K562 (cell line): ENCODE data around the gene ERMARD. TPM values are rescaled to one million over a fixed set of nuclear protein-coding genes. Genes with fewer than 3 reads are reported as not detected.

Source experiments
- BHLHE40 ChIP-seq: IDR thresholded peaks from 2 replicates; pipeline ENCODE4 v1.6.1; 2011; ENCODE audit warnings: low read length, improper control_type of control experiment
- C11orf30 ChIP-seq: fragments of 450-650 bp; IDR thresholded peaks from 2 replicates; pipeline ENCODE4 v1.6.1; 2016; ENCODE audit warnings: low read depth, mild to moderate bottlenecking
- DDX20 ChIP-seq: fragments of 450-650 bp; IDR thresholded peaks from 2 replicates; pipeline ENCODE4 v1.6.1; 2016; ENCODE audit warnings: missing genetic modification characterization, low read depth, mild to moderate bottlenecking, missing compliant biosample characterization, moderate library complexity
- FOXK2 ChIP-seq, 2 experiments: fragments of 450-650 bp; IDR thresholded peaks in 1 of 2; conservative IDR thresholded peaks in 1 of 2; 2 replicates each; pipeline ENCODE4 v1.6.1; 2016; ENCODE audit warnings: low read depth in 2 of 2, mild to moderate bottlenecking in 1 of 2
- FOXO4 ChIP-seq: fragments of 450-650 bp; formaldehyde crosslinking; IDR thresholded peaks from 2 replicates; pipeline ENCODE4 v1.4.0; 2020; ENCODE audit warnings: mild to moderate bottlenecking, moderate library complexity
- HNRNPLL ChIP-seq: fragments of 200-400 bp; formaldehyde crosslinking; IDR thresholded peaks from 2 replicates; pipeline ENCODE4 v1.6.1; 2017; ENCODE audit warnings: low read length, low read depth, mild to moderate bottlenecking; ENCODE audit not compliant: poor library complexity, severe bottlenecking
- IRF9 ChIP-seq: fragments of 450-650 bp; IDR thresholded peaks from 2 replicates; pipeline ENCODE4 v1.6.1; 2016; ENCODE audit warnings: missing biosample characterization, missing genetic modification characterization
- MNT ChIP-seq, 2 experiments: fragments of 450-650 bp; conservative IDR thresholded peaks; 2 replicates each; pipeline ENCODE4 v1.6.1; 2017; ENCODE audit warnings: mild to moderate bottlenecking in 2 of 2, moderate library complexity in 2 of 2
- NCOA6 ChIP-seq: fragments of 450-650 bp; IDR thresholded peaks from 2 replicates; pipeline ENCODE4 v1.6.1; 2017; ENCODE audit warnings: mild to moderate bottlenecking
- PHF20 ChIP-seq: fragments of 450-650 bp; IDR thresholded peaks from 2 replicates; pipeline ENCODE4 v1.6.1; 2018; ENCODE audit not compliant: partially characterized antibody
- PREB ChIP-seq: sonication (generic); formaldehyde crosslinking; IDR thresholded peaks from 2 replicates; pipeline ENCODE4 v1.8.1; 2023; ENCODE audit warnings: mild to moderate bottlenecking, missing genetic modification reagents
- RBM14 ChIP-seq: fragments of 200-400 bp; formaldehyde crosslinking; IDR thresholded peaks from 2 replicates; pipeline ENCODE4 v1.6.1; 2018; ENCODE audit warnings: low read depth, mild to moderate bottlenecking, low read length, moderate library complexity, borderline replicate concordance; ENCODE audit not compliant: insufficient read depth
- RBM22 ChIP-seq: fragments of 200-400 bp; formaldehyde crosslinking; IDR thresholded peaks from 2 replicates; pipeline ENCODE4 v1.6.1; 2018; ENCODE audit warnings: low read length, low read depth; ENCODE audit not compliant: poor library complexity, severe bottlenecking
- SMARCA4 ChIP-seq: fragments of 450-650 bp; IDR thresholded peaks from 2 replicates; pipeline ENCODE4 v1.6.1; 2016
- TAF15 ChIP-seq: fragments of 200-400 bp; formaldehyde crosslinking; IDR thresholded peaks from 2 replicates; pipeline ENCODE4 v1.6.1; 2017; ENCODE audit warnings: mild to moderate bottlenecking, low read depth, low read length, moderate library complexity
- ZEB2 ChIP-seq: fragments of 450-650 bp; IDR thresholded peaks from 2 replicates; pipeline ENCODE4 v1.6.1; 2016
- ZNF3 ChIP-seq: fragments of 250-450 bp; sonication (Bioruptor Pico); IDR thresholded peaks from 2 replicates; pipeline ENCODE4 v1.5.0; 2021; ENCODE audit warnings: mild to moderate bottlenecking, moderate library complexity
- ZNF395 ChIP-seq: fragments of 200-800 bp; sonication (Bioruptor generic); IDR thresholded peaks from 2 replicates; pipeline ENCODE4 v1.6.1; 2017; ENCODE audit warnings: missing genetic modification characterization, missing compliant biosample characterization
- ZNF583 ChIP-seq: fragments of 250-450 bp; sonication (Bioruptor Pico); IDR thresholded peaks from 2 replicates; pipeline ENCODE4 v1.4.0; 2020
- polyA plus RNA-seq, 8 experiments: library from polyadenylated mRNA; depleted of rRNA in 4 of 8; stranded (reverse) in 5 of 8; unstranded in 3 of 8; fragments of >200 nt; fragmentation: Nextera tagmentation in 2 of 8; fragmentation: Illumina TruSeq in 1 of 8; extraction: Ambion mirVana in 2 of 8; extraction: Trizol in 1 of 8; gene quantifications; 2 replicates each; pipeline versions ENCODE4 v1.2.1 to v1.2.3, GENCODE V29; 2011 to 2014; ENCODE audit warnings: inconsistent platforms in 1 of 8, missing spikeins in 1 of 8
- total RNA-seq, 7 experiments: library from RNA; depleted of rRNA in 6 of 7; stranded (reverse); fragments of >200 nt in 6 of 7; fragmentation: Illumina TruSeq in 2 of 7; extraction: Trizol in 2 of 7; gene quantifications; 2 replicates each; pipeline versions ENCODE4 v1.2.1 to v1.2.3, GENCODE V29; 2011 to 2021; ENCODE audit warnings: low replicate concordance in 1 of 7

ERMARD gene
- total and polyA plus RNA-seq, 9 of the 15 experiments (the other 6 are each of a cell fraction or from before 2014, with no cell fraction given) = 14.5 to 68.6 (median 27.7) TPM

- 0 out of 2 replicates have a peak, but pooled peaks have one; percentile 41 for TF ChIP-seq ZNF395
- peak; percentile 85 for TF ChIP-seq C11orf30
- TF ChIP-seq ZEB2 = no peak
- no peak for TF ChIP-seq ZNF3 (CRISPR knock-in tag)
- no peak; the same call in 1 of the 2 replicates for TF ChIP-seq SMARCA4
- TF ChIP-seq TAF15 = no peak
- peak; percentile 85 for TF ChIP-seq NCOA6
- peak; percentile 60; the same call in 1 of the 2 replicates for TF ChIP-seq ZNF583
- peak; percentile 92 to 96 for TF ChIP-seq MNT (conservative IDR thresholded peaks at IDR 0.05)
- TF ChIP-seq FOXO4 (CRISPR knock-in tag) = no peak
- TF ChIP-seq DDX20 = no peak
- peak; percentile 85 for TF ChIP-seq PHF20
- peak; percentile 82; the same call in 1 of the 2 replicates for TF ChIP-seq RBM14
- peak; percentile 21 to 62; a peak in 3 of 4 replicates for TF ChIP-seq FOXK2 (conservative IDR thresholded peaks at IDR 0.05 in 1 of 2, IDR thresholded peaks at IDR 0.05 in 1 of 2; ENCODE audit: low read depth in 2 of 2)
- TF ChIP-seq IRF9 = no peak
- TF ChIP-seq BHLHE40 = peak; percentile 8; the same call in 1 of the 2 replicates
- 0 out of 2 replicates have a peak, but pooled peaks have one; percentile 93 for TF ChIP-seq PREB (CRISPR knock-in tag)
- no peak for TF ChIP-seq HNRNPLL
- peak; percentile 90 for TF ChIP-seq RBM22
Measured at GRCh38 chr6:169701954-169702839, 49.2 kb upstream of the ERMARD start, which contains the start of the genes C6orf120 and WDR27 (continued).
